Measurements from ENCODE around the gene DDX39A. TPM values are rescaled to one million over a fixed set of nuclear protein-coding genes. Genes with fewer than 3 reads are reported as not detected.

The DDX39A gene
- total RNA-seq, 1 donor from 2014 or later, result 273 TPM

DNA sequence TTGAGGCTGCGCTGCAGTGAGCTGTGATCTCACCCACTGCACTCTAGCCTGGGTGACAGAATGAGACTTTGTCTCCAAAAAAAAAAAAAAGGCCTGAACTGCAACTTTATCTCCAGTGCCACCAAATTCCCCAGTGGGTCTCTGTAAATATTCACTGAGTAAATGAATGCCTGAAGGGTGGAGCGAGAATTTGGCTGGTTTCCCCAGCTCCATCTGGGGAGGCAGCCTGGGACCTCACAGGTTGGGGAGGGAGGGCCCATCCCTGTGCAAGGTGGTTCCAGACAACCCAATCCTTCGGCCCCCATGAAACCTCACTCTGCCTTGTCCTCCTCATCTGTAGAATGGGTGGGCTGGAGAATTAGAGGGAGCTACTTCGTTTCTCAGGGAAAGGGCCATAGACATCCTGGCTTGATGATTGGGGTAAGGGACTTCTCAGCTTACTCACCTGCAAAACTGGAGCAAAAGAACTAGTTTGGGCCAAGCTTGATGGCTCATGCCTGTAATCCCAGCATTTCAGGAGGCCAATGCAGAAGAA lies 9.8 kb upstream of the DDX39A start:
- Mint-ChIP-seq H3K9me3 (no peaks in the 10 kb centered on the region), H3K4me1 (ENCODE audit: low read depth) (peaks cover 18% of the 10 kb centered on the region), H3K36me3 (ENCODE audit: low read depth) (no peaks in the 10 kb centered on the region), H3K4me3 (no peak overlapping the region), H3K27ac (no peak overlapping the region), H3K27me3 (ENCODE audit: insufficient read depth) (peaks cover 14% of the 10 kb centered on the region)
- intact Hi-C loops (cut with micrococcal nuclease), result no loop called here
- no peak for DNase-seq (ENCODE audit: low spot score)

DNA sequence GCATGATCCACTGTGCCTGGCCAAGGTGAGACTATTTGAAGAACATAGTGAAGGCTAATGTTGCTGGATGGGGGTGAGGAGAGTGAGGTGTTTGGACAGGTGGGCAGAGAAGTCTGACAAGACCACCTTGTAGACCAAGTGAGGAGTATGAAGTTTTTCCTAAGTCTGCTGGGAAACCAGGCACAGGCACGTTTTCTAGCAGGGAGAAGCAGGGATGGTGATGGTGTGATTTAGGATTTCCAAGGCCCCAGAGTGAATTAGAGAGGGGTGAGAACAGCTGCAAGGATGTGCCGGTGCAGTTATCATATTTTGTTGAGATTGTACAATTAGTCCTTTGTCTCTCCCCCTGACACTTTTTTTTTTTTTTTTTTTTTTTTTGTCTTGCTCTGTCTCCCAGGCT lies 8.3 kb upstream of the DDX39A start:
- intact Hi-C loops (cut with micrococcal nuclease), result no loop called here
- H3K4me1 Mint-ChIP-seq (ENCODE audit: low read depth), result peaks cover 15% of the 10 kb centered on the region
- no peaks in the 10 kb centered on the region for H3K9me3 Mint-ChIP-seq

GRCh38 chr19:14425696-14426138 lies 6.6 kb upstream of the DDX39A start:
- no peak overlapping the region for H3K4me3 Mint-ChIP-seq
- intact Hi-C loops (cut with micrococcal nuclease), result no loop called here
- H3K4me1 Mint-ChIP-seq (ENCODE audit: low read depth), result peaks cover 3% of the 10 kb centered on the region
- H3K9me3 Mint-ChIP-seq, result no peaks in the 10 kb centered on the region
- no peak for DNase-seq (ENCODE audit: low spot score)
- no peak overlapping the region for H3K27ac Mint-ChIP-seq
- peaks cover 10% of the 10 kb centered on the region for H3K27me3 Mint-ChIP-seq (ENCODE audit: insufficient read depth)
- no peaks in the 10 kb centered on the region for H3K36me3 Mint-ChIP-seq (ENCODE audit: low read depth)

More for the DNA sequence above, 8.3 kb upstream of the DDX39A start:
- no peak for DNase-seq (ENCODE audit: low spot score)
- Mint-ChIP-seq H3K36me3 (ENCODE audit: low read depth) (no peaks in the 10 kb centered on the region), H3K27me3 (ENCODE audit: insufficient read depth) (peaks cover 14% of the 10 kb centered on the region), H3K27ac (no peak overlapping the region), H3K4me3 (no peak overlapping the region)

DNA sequence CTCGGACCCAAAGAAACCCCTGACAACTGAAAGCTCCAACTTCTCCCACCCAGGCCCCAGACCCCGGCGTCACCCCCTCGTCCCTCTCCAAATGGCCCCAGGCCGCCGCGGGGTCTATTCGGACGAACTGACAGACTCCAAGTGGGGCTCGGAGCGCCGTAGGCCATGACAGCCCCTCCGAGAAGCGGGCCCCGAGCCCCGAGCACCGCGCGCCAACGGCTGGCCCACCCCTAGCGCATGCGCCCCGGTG lies 360 bp downstream of the DDX39A start:
- no peaks in the 10 kb centered on the region for H3K27me3 Mint-ChIP-seq (ENCODE audit: insufficient read depth)
- no peaks in the 10 kb centered on the region for H3K9me3 Mint-ChIP-seq
- peak overlapping the region; percentile 98 for H3K4me3 Mint-ChIP-seq
- intact Hi-C loops (cut with micrococcal nuclease), result loop anchor here (1.0 to 5.0 kb wide), 8 partner anchors 12 to 538 kb away; no protein-coding TSS in a partner anchor
- H3K36me3 Mint-ChIP-seq (ENCODE audit: low read depth), result peaks cover 26% of the 10 kb centered on the region
- H3K4me1 Mint-ChIP-seq (ENCODE audit: low read depth), result peaks cover 32% of the 10 kb centered on the region
- no peak for DNase-seq (ENCODE audit: low spot score)
- peak overlapping the region; percentile 100 for H3K27ac Mint-ChIP-seq

- Mint-ChIP-seq H3K27me3 (ENCODE audit: insufficient read depth) (no peaks in the 10 kb centered on the region), H3K4me1 (ENCODE audit: low read depth) (peaks cover 41% of the 10 kb centered on the region)
- DNase-seq (ENCODE audit: low spot score), result no peak
Observed at GRCh38 chr19:14416817-14417231, 2.3 kb downstream of the DDX39A start.

DNA sequence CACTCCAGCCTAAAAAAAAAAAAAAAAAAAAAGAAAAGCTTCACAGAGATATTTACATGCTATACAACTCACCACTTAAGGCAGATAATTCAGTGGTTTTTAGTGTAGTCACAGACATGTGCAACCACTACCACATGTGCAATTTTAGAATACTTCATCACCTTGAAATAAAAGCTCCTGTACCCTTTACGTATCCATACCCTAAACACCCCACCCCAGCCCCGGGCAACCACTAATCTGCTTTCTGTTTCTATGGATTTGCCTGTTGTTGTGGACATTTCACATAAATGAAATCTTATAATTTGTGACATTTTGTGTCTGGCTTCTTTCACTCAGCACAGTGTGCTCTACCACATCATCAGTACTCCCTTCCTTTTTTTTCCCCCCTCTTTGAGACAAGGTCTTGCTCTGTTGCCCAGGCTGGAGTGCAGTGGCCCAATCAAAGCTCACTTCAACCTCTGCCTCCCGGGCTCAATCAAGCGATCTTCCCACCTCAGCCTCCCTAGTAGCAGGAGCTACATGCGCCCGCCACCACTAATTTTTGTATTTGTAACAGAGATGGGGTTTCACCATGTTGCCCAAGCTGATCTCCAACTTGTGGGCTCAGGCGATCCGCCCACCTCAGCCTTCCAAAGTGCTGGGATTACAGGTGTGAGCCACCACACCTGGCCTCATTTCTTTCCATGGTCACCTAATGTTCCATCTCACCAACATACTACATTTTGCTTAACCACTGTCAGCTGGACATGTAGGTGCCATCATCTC lies 4.0 kb downstream of the DDX39A start:
- Mint-ChIP-seq H3K36me3 (ENCODE audit: low read depth) (peaks cover 49% of the 10 kb centered on the region), H3K27me3 (ENCODE audit: insufficient read depth) (no peaks in the 10 kb centered on the region), H3K4me1 (ENCODE audit: low read depth) (peaks cover 37% of the 10 kb centered on the region), H3K4me3 (peak overlapping the region; percentile 98), H3K9me3 (no peaks in the 10 kb centered on the region), H3K27ac (peak overlapping the region; percentile 60)
- intact Hi-C loops (cut with micrococcal nuclease), result loop anchor here (5.0 kb wide), 1 partner anchor 72 kb away; no protein-coding TSS in a partner anchor
- no peak for DNase-seq (ENCODE audit: low spot score)

More at GRCh38 chr19:14416817-14417231, 2.3 kb downstream of the DDX39A start:
- peak overlapping the region; percentile 98 for H3K4me3 Mint-ChIP-seq
- H3K27ac Mint-ChIP-seq, result peak overlapping the region; percentile 78
- intact Hi-C loops (cut with micrococcal nuclease), result loop anchor here (5.0 kb wide), 1 partner anchor 70 kb away; no protein-coding TSS in a partner anchor
- H3K9me3 Mint-ChIP-seq, result no peaks in the 10 kb centered on the region
- H3K36me3 Mint-ChIP-seq (ENCODE audit: low read depth), result peaks cover 36% of the 10 kb centered on the region

- intact Hi-C loops (cut with micrococcal nuclease), result no loop called here
Observed at GRCh38 chr19:14413693-14414181, 5.4 kb downstream of the DDX39A start.

DNA sequence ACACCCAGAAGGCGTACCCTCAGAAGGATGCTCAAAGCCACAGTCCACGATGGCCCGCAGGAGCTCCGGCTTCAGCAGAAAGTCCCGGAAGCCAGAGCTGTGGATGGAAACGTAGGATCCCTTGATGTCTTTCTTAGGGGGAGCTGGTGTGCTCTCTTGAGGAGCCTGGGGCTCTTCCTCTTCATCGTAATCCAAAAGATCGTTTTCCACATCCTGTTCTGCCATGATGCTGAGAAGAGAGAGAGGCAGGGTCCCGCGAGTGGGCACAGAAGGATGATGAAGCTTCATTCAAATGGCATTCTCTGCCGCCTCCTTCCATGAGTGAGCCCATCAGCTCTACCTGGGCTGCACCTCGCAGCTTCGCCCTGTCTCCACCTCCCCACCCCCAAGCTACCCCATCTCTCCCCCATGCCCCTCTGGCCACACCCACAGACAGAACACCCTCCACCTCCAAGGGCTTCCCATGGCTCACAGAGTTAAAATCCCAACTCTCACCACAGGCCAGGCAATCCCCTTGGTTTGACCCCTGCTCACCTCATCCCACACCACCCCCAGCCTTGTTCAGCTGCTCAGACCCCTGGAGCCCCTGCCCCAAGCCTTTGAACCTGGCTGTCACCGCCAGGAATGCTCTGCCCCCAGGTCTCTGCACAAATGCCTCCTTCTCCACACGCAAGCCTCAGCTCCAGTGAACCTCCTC lies 6.0 kb downstream of the DDX39A start:
- H3K27ac Mint-ChIP-seq, result peak overlapping the region; percentile 63
- peaks cover 66% of the 10 kb centered on the region for H3K36me3 Mint-ChIP-seq (ENCODE audit: low read depth)
- no peaks in the 10 kb centered on the region for H3K9me3 Mint-ChIP-seq

More at GRCh38 chr19:14413693-14414181, 5.4 kb downstream of the DDX39A start:
- peaks cover 60% of the 10 kb centered on the region for H3K36me3 Mint-ChIP-seq (ENCODE audit: low read depth)
- no peak overlapping the region for H3K4me3 Mint-ChIP-seq
- peaks cover 35% of the 10 kb centered on the region for H3K4me1 Mint-ChIP-seq (ENCODE audit: low read depth)
- H3K27ac Mint-ChIP-seq, result peak overlapping the region; percentile 63
- no peak for DNase-seq (ENCODE audit: low spot score)
- H3K9me3 Mint-ChIP-seq, result no peaks in the 10 kb centered on the region
- no peaks in the 10 kb centered on the region for H3K27me3 Mint-ChIP-seq (ENCODE audit: insufficient read depth)

DNA sequence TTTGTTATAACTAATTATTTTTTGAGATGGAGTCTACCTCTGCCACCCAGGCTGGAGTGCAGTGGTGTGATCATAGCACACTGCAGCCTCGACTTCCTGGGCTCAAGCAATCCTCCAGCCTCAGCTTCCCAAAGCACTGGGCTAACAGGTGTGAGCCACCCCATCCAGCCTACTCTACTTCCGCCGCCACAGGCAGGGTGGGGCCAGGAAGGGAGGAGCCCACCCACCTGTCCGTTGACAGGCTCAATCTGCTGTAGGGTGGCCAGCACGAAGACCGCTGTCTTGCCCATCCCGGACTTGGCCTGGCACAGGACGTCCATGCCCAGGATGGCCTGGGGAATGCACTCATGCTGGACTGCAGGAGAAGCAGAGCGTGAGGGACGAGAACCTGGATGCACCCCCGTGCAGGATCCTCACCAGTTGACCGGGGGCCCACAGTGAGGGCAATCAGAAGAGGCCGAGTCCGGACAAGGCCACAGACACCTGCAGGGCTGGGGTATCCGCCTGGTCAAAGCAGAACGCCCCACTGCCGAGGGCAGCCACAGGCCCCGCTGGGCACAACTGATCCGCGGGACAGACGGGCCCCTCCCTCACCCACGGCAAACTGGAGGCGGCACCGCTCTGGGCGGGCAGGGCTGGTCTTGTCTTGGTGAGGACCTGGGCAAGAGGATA lies 6.7 kb downstream of the DDX39A start:
- no peak overlapping the region for H3K27ac Mint-ChIP-seq
- H3K36me3 Mint-ChIP-seq (ENCODE audit: low read depth), result peaks cover 68% of the 10 kb centered on the region
- H3K27me3 Mint-ChIP-seq (ENCODE audit: insufficient read depth), result no peaks in the 10 kb centered on the region
- peaks cover 35% of the 10 kb centered on the region for H3K4me1 Mint-ChIP-seq (ENCODE audit: low read depth)
- intact Hi-C loops (cut with micrococcal nuclease), result no loop called here
- no peak for DNase-seq (ENCODE audit: low spot score)
- H3K9me3 Mint-ChIP-seq, result no peaks in the 10 kb centered on the region
- H3K4me3 Mint-ChIP-seq, result no peak overlapping the region

More for the DNA sequence above, 6.0 kb downstream of the DDX39A start:
- H3K4me1 Mint-ChIP-seq (ENCODE audit: low read depth), result peaks cover 35% of the 10 kb centered on the region
- no peaks in the 10 kb centered on the region for H3K27me3 Mint-ChIP-seq (ENCODE audit: insufficient read depth)
- DNase-seq (ENCODE audit: low spot score), result no peak
- intact Hi-C loops (cut with micrococcal nuclease), result no loop called here
- H3K4me3 Mint-ChIP-seq, result no peak overlapping the region

DNA sequence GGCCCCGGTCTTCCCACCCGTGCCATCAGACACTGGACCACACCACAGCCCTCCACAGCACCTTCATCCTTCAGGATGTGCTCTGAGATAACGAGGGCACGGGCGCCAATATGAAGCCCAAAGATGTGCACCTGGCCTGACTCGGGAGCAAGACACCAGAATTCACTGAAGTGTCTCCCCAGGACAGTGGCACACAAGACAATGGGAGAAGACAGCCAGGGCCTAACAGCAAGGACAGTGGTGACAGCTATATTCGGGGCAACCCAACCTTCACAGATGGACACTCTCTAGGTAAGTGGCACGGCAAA lies 7.2 kb downstream of the DDX39A start:
- H3K27ac Mint-ChIP-seq, result no peak overlapping the region
- peaks cover 70% of the 10 kb centered on the region for H3K36me3 Mint-ChIP-seq (ENCODE audit: low read depth)
- intact Hi-C loops (cut with micrococcal nuclease), result no loop called here
- DNase-seq (ENCODE audit: low spot score), result no peak
- H3K9me3 Mint-ChIP-seq, result no peaks in the 10 kb centered on the region
- H3K4me3 Mint-ChIP-seq, result no peak overlapping the region
- H3K27me3 Mint-ChIP-seq (ENCODE audit: insufficient read depth), result no peaks in the 10 kb centered on the region
- peaks cover 32% of the 10 kb centered on the region for H3K4me1 Mint-ChIP-seq (ENCODE audit: low read depth)

GRCh38 chr19:14411161-14411937 lies 7.8 kb downstream of the DDX39A start:
- H3K4me3 Mint-ChIP-seq, result no peak overlapping the region
- DNase-seq (ENCODE audit: low spot score), result no peak
- H3K36me3 Mint-ChIP-seq (ENCODE audit: low read depth), result peaks cover 70% of the 10 kb centered on the region
- H3K9me3 Mint-ChIP-seq, result no peaks in the 10 kb centered on the region
- intact Hi-C loops (cut with micrococcal nuclease), result no loop called here
- H3K4me1 Mint-ChIP-seq (ENCODE audit: low read depth), result peaks cover 27% of the 10 kb centered on the region
- H3K27me3 Mint-ChIP-seq (ENCODE audit: insufficient read depth), result no peaks in the 10 kb centered on the region
- H3K27ac Mint-ChIP-seq, result no peak overlapping the region

Measured in activated T-helper 1 cell treated with anti-CD3 and anti-CD28 coated beads, Interleukin-12 subunit alpha, Interleukin-12 subunit beta, Interleukin-2, Interleukin-4 antibody, amounts not matched to agents 30 ng/mL and 10 ng/mL and 1 ng/mL, durations not matched to agents 14 hours and 24 hours and 36 hours (primary cell).